Suprapubic skin (tissue), 4 donors: ENCODE data around the gene LRRC53.

Experiments
- EP300 ChIP-seq: sonication (generic); formaldehyde crosslinking; IDR thresholded peaks from one replicate; pipeline ENCODE4 v1.6.1; 2017; ENCODE audit warnings: antibody characterized with exemption
- POLR2A ChIP-seq, 2 donors: fragments of 450-650 bp; IDR thresholded peaks; one replicate each; pipeline ENCODE4 v1.6.1; 2017; ENCODE audit warnings: antibody characterized with exemption in 2 of 2, mild to moderate bottlenecking in 2 of 2, moderate library complexity in 2 of 2
- POLR2AphosphoS5 ChIP-seq, 3 donors: sonication (generic); formaldehyde crosslinking; IDR thresholded peaks; one replicate each; pipeline ENCODE4 v1.6.1; 2017; ENCODE audit warnings: antibody characterized with exemption in 3 of 3
- TF ChIP-seq, protein P1 (sequence below), 2 donors: fragments of 200-600 bp in 1 of 2; fragments of 450-650 bp in 1 of 2; sonication (generic) in 1 of 2; IDR thresholded peaks; one replicate each; pipeline ENCODE4 v1.5.1; 2016 to 2019; ENCODE audit warnings: antibody characterized with exemption in 2 of 2, mild to moderate bottlenecking in 1 of 2, moderate library complexity in 1 of 2

DNA sequence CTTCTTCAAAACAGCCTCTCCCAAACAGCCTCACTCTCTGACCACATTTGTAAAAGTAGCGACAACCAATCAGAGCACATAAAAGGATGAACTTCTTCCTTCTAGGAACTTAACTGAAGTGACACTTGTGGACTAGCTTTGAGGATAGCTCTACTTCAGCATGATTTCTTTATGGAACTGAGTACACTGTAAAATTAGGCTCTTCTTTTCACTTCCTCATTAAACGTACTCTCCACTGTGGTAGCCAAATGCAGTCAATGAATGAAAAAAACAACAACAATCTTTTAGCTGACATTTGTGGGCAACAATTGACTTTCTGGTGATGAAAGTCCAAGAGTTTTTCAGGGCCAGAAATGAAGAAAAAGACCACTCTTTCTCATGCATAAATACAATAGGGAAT, 9.6 kb downstream of the LRRC53 start:
- no peak for TF ChIP-seq POLR2AphosphoS5 (IDR thresholded peaks at IDR 0.05)
- TF ChIP-seq, protein P1, sequence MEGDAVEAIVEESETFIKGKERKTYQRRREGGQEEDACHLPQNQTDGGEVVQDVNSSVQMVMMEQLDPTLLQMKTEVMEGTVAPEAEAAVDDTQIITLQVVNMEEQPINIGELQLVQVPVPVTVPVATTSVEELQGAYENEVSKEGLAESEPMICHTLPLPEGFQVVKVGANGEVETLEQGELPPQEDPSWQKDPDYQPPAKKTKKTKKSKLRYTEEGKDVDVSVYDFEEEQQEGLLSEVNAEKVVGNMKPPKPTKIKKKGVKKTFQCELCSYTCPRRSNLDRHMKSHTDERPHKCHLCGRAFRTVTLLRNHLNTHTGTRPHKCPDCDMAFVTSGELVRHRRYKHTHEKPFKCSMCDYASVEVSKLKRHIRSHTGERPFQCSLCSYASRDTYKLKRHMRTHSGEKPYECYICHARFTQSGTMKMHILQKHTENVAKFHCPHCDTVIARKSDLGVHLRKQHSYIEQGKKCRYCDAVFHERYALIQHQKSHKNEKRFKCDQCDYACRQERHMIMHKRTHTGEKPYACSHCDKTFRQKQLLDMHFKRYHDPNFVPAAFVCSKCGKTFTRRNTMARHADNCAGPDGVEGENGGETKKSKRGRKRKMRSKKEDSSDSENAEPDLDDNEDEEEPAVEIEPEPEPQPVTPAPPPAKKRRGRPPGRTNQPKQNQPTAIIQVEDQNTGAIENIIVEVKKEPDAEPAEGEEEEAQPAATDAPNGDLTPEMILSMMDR (IDR thresholded peaks at IDR 0.05): no peak
- TF ChIP-seq POLR2A (IDR thresholded peaks at IDR 0.05): no peak
- no peak for TF ChIP-seq EP300
